ENCODE measurements around the gene SH3RF3.

Gene SH3RF3

DNA sequence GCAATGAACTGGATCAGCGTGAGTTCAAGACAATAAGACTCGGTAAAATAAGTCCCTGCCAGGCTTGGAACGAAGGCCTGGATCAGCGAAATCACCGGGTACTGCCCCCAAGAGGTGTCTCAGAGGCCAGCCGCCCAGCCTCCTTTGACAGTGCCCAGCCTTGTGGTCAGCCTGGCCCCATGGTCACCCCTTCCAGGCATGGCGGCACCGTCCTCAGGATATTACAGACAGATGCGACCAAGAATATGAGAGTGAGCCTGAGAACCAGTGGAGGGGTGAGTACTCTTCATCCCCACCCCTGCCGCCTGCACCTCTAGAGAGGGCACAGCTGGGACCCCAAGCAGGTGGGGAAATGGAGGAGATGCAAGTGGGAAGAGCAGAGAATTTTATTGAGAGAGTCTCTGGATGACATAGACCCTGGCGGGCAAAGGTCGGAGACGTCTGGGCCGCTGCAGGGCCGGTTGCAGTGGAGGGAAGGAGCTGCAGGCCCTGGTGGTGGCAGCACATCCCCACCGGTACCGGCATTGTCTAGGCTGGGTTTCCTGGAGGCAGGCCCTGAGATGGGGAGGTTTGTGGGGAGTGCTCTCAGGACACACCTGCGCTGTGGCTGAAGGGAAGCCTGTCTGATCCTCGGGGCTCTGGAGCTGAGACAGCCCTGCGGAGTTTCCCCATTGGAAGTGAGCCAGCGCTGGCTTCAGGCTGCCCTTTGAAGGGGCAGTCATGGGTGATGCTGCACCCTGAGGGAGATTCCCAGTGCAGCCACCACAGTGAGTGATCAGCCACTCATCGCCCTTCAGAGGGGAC lies 294.8 kb downstream of the SH3RF3 start:
- DNase-seq = no peak

DNA sequence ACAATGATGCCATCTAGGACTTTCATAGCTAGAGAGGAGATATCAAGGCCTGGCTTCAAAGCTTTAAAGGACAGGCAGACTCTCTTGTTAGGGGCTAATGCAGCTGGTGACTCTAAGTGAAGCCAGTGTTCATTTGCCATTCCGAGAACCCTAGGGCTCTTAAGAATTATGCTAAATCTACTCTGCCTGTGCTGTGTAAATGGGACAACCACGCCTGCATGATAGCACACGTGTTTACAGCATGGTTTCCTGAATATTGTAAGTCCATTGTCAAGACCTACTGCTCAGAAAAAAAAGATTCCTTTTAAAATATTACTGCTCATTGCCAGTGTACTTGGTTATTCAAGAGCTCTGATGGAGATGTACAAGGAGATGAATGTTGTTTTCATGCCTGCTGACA lies 296.4 kb downstream of the SH3RF3 start:
- DNase-seq = no peak

DNA sequence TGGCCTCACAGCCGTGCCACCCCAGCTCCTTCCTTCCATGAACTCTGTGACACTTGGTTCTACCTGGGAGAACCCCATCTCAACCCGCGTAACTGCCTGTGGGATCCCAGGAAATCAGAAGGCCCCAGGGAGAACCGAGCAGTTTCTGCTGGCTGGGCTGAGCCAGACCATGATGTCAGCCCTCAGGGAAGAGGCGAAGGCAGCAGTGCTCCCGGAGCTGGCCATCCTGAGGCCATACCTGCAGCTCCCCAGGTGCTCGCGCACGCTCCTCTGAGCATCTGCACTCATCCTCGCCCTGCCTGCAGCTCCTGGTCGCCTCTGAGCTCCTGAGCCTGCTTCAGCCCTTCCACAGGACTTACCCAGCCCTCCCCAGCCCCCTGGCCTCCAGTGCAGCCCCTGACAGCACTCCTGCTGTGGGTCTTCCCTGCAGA lies 298.7 kb downstream of the SH3RF3 start:
- DNase-seq = no peak

DNA sequence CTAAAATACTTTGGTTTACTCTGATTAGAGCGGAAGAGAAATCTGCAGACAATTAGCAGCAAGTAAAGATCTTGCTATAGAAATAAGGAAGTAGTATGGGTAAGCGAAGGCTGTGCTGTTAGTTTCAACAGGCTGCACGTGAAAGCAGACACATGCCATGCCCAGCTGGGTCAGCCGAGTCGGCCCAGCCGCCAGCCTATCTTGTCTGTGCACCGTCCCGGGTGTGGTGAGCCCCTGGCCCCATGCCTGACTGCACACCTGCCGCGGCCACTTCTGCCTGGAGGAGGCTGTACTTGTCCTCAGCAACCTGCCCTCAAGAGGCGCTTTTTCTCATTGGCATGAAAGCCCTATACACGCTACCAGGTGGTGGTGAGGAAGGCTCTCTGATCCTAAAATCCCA lies 299.3 kb downstream of the SH3RF3 start:
- no peak for DNase-seq

DNA sequence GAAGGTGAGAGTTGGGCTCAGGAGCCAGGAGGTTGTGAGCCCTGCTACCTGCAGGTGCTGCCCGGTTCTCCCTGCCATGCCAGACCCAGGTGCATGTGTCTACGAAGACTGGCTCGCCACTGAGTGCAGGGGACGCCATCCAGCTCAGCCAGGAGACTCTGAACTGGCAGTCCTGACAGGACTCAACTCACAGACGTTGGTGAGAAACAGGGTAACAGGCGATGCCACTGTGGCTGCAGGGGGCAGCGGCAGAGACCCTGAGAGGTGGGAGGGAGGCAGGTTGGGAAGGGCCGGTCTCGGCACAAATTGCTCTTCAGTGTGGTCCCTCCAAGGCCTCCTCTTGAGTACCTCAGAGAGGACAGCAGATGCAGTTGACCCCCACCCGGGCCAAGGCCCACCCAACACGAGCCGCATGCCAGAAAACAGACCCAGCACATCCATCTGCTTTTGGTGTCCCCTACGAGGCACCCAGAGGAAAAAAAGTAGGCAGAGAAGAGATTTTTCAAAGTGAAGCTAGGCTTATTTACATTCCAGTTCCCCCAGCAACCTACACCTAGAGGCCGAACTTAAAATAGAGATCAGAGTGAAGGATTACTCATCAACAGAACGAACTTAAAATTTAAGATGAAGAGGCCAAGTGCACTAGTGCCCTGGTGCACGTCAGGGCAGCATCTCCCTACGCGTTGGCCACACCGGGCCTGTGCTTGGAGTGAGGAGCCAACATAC lies 300.0 kb downstream of the SH3RF3 start:
- DNase-seq = no peak

DNA sequence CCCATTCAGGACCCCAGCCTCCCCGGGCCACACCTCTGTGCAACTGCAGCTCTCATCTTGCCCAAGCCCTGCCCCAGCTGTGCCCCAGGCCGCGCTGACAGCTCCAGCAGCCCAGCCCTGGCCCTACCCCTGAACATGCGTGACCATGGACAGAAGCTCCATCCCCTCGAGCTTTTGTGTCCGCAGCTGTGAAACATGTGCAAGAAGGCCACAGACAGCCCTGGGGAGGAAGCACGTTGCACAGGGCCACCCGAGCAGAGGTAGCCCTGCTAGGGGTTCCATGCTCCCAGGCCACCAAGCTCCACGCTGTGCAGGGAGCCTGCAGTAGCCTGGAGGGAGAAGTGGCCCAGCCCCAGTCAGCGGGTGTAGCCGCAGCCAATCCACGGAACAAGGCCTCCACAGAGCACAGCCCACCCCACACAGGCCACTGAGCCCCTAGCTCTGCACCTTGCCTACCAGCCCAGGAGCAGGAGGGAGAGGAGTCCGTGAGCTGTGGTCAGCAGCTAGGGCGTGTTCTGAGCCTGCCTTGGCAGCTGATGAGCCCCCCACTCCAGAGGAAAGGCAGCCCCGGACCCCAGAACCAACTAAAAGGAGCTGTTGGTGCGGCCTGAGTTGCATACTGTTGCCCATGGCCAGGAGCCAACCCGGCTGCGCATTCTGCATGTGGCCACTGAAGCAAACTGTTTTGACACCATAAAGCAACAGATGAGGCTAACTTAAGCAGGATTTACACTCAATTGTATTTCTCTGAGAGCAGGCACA lies 300.7 kb downstream of the SH3RF3 start:
- no peak for DNase-seq

DNA sequence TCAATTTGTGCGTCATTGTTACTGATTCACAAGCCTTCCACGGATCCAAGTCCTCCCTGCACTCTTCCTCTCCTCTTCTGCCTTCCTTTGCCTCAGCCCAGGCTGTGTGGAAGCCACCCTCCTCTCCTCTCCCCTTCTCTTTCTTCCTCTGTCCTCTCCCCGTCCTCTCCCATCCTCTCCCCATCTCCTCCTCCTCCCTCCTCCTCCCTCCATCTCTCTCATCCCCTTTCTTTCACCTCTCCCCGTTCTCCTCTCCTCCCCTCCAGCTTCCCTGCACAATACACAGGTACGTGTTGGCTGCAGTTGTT lies 301.3 kb downstream of the SH3RF3 start:
- DNase-seq = no peak

DNA sequence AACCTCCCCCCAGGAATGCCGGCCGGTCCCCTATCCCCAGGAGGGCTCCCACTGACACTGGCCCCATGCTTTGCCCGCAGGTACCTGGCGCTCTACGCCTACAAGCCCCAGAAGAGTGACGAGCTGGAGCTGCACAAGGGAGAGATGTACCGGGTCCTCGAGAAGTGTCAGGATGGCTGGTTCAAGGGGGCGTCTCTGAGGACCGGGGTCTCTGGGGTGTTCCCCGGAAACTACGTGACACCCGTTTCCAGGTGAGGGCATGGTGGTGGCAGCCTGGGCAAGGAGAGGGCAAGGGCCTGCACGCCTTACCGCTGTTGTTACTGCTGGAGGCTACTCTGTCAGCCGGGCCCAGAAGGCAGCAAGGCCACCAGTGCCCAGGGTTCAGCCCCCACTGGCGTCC lies 303.4 kb downstream of the SH3RF3 start:
- DNase-seq = no peak

DNA sequence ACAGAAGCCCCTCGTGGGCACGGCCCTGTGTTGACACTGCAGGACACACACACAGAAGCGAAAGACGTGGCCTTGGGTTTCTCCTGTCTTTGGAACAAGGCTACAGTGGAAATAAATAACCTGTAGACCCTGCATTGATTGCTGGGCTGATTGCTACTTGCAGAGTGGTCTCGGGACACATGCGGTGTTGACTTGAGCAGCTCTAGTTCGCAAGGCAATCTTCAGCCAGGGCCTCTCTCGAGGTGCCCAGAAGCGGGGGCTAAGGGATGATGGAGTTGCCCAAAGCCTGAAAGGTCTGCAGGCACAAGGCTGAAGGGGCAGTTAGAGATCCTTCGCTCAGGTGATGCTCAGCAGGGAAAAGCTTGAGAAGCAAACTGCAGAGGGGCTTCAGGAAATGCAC lies 304.5 kb downstream of the SH3RF3 start:
- no peak for DNase-seq

DNA sequence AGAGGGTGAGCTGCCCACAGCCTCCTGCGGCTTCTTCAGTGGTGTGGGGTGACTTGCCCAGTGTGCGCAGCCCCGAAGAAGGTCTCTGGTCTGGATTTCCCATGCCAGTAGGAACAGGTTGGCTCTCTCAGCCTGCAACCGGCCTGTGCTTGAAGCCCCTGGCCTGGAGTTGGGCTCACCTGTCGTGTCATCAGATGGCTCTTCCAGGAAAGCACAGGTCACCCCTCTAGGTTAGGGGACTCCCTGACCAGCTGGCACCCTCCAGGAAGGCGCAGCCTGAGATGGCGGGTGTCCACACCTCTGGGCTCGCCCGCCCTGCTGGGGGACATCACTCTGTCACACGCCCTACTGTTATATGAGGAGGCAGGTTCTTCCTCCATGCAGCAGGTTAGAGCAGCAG lies 304.9 kb downstream of the SH3RF3 start:
- DNase-seq = no peak

DNA sequence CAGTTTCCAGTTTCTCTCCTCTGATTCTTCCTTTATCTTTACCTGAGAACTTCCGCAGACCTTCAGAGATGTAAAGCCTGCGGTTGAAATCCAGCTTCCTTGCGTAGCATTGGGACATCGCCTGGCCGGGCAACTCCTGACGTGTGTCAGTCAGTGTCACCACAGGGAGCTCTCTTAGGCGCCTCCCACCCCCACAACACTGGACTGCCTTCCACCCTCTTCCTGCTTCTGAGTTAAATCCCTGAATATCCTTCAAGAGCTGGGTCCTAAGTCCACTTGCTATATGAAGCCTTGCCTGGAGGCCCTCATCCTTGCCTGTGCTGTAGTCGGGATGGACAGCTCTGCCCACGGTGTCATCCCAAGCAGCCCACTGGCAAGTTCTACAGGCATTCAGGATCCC lies 305.3 kb downstream of the SH3RF3 start:
- DNase-seq = no peak

DNA sequence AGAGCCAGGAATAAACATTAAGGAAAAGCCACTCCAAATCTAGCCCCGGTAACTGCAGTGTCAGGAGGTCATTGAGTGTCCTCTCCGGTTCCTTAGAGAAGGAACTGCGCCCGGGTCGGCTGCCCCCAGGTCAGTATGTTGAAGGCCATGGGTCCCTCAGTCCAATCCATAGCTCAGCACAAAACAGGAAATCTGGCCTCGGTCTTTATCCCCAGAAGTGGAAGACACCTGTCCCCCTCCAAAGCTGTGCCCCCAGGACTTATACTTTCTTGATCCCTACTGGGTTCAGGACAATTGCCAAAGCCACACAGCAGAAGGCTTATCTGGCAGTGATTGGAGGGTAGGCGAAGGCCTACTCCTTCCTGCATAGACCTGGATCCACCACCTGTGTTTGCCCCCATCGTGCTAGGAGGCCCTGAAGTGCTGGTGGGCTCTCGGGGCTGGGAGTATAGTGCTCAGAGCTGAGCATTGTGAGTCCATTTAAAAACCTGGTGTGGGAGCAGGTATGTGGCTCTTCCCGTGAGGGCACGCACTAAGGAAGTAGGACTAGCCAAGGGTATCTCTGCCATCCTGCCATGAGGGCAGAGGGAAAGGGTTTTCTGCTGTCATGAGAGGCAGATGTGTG lies 306.2 kb downstream of the SH3RF3 start:
- no peak for DNase-seq

DNA sequence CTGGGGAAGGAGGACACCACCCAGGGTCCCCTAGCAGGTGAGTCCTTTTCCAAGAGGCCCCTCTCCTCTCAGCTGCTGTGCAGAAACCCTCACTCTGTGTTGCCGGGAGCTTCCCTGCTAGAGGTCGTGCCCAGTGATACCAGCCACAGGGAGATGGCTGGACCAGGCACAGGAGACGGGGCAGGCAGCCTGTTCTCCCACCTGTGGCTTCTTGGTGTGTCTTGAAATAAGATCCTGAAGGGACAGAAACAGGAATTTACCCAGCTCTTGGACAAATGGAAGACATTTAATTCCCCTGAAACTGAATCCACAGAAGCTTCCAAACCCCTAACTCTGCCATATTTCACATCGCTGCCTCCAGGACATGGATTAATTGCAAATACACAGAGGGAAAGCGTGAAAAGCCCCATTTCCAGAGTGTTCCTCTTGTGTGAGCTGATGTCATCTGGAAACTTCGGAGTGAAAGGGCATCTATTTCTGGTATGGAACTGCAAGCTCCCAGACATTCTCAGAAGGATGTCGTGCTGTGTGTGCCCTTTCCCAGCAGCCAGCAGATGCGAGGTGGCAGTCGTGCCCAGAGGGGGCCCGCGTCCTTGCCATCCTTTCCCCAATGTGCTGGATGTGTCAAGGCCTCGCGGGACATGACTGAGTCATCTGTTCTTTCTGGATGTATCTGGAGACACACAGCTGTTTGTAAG lies 307.0 kb downstream of the SH3RF3 start:
- no peak for DNase-seq

DNA sequence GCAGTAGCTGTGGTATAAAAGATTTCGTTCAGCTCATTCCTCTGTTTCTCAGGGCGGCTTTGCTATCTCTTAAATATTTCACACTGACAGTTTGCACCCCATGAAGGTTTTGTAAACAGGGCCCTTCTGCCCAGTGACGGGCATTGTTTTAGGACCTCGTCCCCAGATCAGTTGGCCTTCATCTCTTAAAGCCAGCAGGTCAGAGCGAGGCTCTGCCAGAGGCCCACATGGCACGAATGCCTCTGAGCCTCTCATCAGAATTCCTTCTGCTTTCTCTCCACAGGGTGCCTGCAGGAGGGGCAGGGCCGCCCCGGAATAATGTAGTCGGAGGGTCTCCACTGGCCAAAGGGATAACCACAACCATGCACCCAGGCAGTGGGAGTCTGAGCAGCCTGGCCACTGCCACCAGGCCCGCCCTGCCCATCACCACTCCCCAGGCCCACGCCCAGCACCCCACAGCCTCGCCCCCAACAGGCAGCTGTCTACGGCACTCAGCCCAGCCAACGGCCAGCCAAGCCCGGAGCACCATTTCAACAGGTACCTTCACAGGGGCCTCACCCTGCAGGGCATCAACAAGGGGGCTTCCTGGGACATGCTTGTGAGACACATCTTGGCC lies 307.7 kb downstream of the SH3RF3 start:
- no peak for DNase-seq

DNA sequence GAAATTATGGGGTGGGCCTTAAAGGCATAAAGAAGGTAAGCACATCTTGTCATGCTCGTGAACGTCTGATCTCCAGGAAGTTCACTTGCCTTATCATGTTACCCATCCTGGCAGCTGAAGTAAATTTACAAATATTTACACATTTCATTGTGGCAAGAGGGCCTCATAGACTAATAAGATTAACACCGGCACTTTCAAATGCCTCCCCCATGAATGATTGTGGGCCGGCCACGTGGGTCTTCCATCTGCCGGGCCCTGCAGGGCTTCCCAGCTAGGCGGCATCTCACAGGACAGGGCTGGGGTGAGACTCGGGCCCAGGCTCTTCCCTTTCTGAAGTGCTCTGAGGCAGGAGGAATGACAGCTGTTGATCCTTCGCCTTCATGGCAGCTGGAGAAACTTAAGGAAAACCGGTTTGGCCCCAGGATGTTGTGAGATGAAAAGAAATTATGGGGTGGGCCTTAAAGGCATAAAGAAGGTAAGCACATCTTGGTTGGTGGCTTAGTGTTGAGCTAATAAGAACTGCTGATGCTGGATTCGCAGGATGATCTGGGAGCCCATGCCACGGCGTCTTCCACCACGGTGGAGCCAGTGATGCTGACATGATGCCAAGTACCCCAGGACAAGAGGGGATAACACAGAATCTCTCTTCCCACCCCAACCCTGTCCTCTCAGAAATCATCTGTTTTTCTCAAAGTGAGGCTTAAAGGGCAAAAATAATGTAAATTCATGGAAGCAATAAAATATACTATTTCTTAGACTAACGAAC lies 308.5 kb downstream of the SH3RF3 start:
- DNase-seq = no peak

DNA sequence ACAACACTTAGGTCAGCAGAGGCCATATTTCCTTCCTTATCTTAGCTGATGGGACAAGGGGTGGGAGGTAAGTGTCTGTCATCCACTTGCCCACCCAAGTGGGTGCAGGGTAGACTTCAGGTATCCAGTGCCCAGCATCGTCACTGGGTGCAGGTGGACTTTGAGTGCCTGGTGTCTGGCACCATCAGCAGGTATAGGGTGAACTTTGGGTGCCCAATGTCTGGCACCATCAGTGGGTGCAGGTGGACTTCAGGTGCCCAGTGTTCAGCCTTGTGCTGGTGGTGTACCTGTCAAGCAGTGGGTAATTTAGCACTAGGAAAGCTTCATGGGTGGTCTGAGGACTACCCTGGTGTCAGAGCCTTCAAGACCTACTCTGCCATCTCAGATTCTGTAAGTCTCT lies 309.1 kb downstream of the SH3RF3 start:
- DNase-seq = no peak

DNA sequence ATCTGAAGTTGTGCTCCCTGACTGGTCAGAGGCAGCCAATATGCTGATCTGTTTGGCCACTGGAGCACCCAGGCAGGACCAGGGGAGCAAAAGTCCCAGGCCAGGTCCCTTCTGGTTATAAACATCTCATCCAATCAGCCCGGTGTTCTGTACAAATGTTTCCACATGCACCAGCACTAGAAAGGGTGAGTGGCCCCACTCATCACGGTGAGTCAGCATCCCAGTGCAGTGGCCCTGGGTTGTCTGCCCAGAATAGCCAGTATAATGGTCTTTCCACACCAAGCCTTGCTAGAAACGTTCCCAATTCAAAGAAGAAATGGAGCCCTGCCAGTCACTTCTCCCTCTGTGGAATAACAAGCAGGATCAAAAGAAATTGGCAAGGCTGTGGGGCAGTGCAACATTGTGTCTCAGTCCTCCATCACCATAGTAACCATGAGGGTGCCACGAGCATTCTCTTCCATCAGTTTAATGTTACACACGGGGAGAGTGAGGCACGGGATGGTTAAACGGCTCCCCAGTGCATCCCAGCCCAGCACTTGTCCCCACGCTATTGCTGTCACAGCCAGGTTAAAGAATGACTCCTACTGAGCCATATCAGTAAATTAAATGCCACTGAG lies 309.9 kb downstream of the SH3RF3 start:
- no peak for DNase-seq

DNA sequence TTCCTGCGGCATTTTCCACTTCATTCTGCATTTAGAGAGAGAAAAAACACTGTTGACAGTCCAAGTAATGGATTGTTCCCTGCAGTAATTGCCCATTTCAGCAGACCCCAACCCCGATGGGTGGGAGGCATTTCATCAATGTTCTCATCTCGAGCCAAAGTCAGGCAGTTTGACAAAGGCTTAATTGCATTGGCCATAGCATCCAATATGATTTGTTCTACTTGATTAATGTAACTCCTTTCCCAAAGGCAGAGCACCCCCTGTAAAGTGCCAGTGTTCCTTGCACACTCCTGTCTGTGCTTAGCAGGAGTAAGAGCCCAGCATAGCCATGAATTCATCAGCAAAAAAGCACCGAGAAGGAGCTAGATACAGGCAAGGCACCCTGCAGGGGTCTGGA lies 310.4 kb downstream of the SH3RF3 start:
- DNase-seq = no peak

DNA sequence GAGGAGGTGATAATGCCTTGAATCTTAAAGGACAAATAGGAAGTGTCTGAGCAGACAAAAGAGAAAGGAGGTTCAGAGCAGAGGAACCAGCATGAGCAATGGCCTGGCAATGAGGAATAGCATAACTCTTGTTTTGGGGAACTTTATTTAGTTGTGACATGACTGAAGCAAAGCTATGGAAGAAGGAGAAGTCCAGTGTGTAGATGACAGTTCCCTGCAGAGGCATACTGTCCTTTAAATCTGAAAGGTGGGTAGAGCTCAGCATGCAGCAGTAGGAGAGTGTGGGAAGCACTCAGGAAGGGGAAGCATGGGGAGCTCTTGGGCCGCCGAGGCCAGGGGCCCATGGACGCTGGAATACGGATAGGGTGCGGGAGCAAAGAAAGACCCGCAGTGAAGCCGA lies 311.0 kb downstream of the SH3RF3 start:
- DNase-seq = no peak

DNA sequence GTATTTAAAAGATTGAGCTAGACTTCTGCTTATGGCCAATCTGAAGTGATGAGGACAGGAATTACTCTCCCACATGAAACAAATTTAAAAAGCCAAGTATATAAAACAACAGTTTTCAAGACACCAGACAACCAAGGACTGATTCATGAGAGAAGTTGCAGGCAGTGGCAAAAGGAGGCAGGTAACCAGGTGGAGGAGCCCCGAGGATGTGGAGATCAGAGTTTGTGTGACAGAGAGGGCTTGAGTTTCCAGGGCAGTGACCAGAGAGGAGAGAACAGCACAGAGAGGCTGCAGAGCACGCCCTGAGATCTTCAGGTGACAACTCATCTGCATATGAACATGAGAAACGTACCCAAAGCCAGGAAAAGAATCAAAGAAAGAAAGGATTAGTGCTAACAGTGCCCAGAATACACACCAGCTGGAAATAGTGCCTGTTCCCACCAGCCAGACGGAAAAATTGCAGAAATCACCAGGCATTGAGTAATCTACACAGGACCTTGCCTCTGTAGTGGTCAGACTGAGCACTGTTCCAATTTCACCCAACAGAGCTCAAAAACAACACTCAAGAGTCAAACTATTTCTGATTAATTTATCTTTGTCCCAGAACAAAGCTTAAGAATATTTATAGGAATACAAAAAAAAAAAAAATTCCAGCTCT lies 311.6 kb downstream of the SH3RF3 start:
- DNase-seq = no peak

Data from effector CD8-positive, alpha-beta T cell (primary cell).